Measurements from ENCODE around the gene PRSS33.

GRCh38 chr16:2736476-2737237 lies 50.7 kb downstream of the PRSS33 start:
- TF ChIP-seq CTCF (IDR thresholded peaks at IDR 0.05 in 8 of 11, conservative IDR thresholded peaks at IDR 0.05 in 3 of 11) (no peak), POLR2AphosphoS5 (IDR thresholded peaks at IDR 0.05) (no peak), POLR2A (IDR thresholded peaks at IDR 0.05) (no peak)

All from spleen (tissue), 7 donors.